NCI-H748 (cell line): ENCODE data around the gene RABGEF1.
"Not testable (repeated sequence)": the region's sequence is repeated elsewhere in the genome, so short reads cannot be mapped to it uniquely, and the experiment has no call there.

Experiments
- DNase-seq: peaks from one replicate; lab custom pipeline; 2025; ENCODE audit not compliant: unreplicated experiment; lab: John Stamatoyannopoulos, UW

The RABGEF1 gene

GRCh38 chr7:66807736-66808135 is 67.2 kb downstream of the RABGEF1 start:
- no peak for DNase-seq

- no peak for DNase-seq
Observed at GRCh38 chr7:66810716-66811115, 70.2 kb downstream of the RABGEF1 start.

GRCh38 chr7:66815186-66815875 is 74.8 kb downstream of the RABGEF1 start:
- DNase-seq, result not testable (repeated sequence)

GRCh38 chr7:66815951-66816350 is 75.4 kb downstream of the RABGEF1 start:
- no peak for DNase-seq

- DNase-seq, result not testable (repeated sequence)
Observed at GRCh38 chr7:66816658-66817057, 76.1 kb downstream of the RABGEF1 start.

GRCh38 chr7:66817208-66817795 is 76.8 kb downstream of the RABGEF1 start:
- not testable (repeated sequence) for DNase-seq

GRCh38 chr7:66817956-66818355 is 77.4 kb downstream of the RABGEF1 start:
- not testable (repeated sequence) for DNase-seq

GRCh38 chr7:66824041-66824440 is 83.5 kb downstream of the RABGEF1 start:
- no peak for DNase-seq

- DNase-seq, result peak; percentile 32
Observed at GRCh38 chr7:66825538-66825937, 85.0 kb downstream of the RABGEF1 start.

- no peak for DNase-seq
Observed at GRCh38 chr7:66826649-66827048, 86.1 kb downstream of the RABGEF1 start.

GRCh38 chr7:66830976-66831375 is 90.4 kb downstream of the RABGEF1 start:
- not testable (repeated sequence) for DNase-seq

GRCh38 chr7:66832531-66833351 is 92.2 kb downstream of the RABGEF1 start:
- DNase-seq, result no peak

GRCh38 chr7:66837007-66837406 is 96.5 kb downstream of the RABGEF1 start:
- peak; percentile 47 for DNase-seq

GRCh38 chr7:66837661-66838060 is 97.1 kb downstream of the RABGEF1 start:
- DNase-seq, result no peak

GRCh38 chr7:66839814-66840213 is 99.3 kb downstream of the RABGEF1 start:
- DNase-seq, result no peak

GRCh38 chr7:66840316-66840715 is 99.8 kb downstream of the RABGEF1 start:
- no peak for DNase-seq

GRCh38 chr7:66841898-66842297 is 101.4 kb downstream of the RABGEF1 start:
- no peak for DNase-seq

- DNase-seq, result not testable (repeated sequence)
Observed at GRCh38 chr7:66843492-66843891, 103.0 kb downstream of the RABGEF1 start.

GRCh38 chr7:66844552-66845378 is 104.2 kb downstream of the RABGEF1 start:
- DNase-seq, result peak; percentile 97

- DNase-seq, result no peak
Observed at GRCh38 chr7:66845379-66846095, 105.0 kb downstream of the RABGEF1 start.
